Measurements from ENCODE around the gene MED13.

DNA sequence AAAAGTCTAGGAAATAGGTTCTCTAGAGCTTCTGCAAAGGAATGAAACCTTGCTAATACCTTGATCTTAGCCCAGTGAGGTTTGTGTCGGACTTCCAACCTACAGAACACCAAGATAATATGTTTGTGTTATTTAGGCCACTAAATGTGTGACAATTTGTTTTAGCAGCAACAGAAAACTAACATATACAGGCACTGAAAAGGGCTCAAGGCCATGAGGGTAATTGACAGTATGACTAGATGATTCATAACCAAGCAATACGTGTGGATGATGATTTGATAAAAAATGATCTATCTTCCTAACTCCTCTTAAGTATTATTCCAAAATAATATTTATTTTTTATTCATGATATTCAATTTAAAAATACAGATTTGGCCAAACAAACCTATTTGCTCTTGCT lies 27.7 kb upstream of the MED13 start:
- TF ChIP-seq, protein P1, sequence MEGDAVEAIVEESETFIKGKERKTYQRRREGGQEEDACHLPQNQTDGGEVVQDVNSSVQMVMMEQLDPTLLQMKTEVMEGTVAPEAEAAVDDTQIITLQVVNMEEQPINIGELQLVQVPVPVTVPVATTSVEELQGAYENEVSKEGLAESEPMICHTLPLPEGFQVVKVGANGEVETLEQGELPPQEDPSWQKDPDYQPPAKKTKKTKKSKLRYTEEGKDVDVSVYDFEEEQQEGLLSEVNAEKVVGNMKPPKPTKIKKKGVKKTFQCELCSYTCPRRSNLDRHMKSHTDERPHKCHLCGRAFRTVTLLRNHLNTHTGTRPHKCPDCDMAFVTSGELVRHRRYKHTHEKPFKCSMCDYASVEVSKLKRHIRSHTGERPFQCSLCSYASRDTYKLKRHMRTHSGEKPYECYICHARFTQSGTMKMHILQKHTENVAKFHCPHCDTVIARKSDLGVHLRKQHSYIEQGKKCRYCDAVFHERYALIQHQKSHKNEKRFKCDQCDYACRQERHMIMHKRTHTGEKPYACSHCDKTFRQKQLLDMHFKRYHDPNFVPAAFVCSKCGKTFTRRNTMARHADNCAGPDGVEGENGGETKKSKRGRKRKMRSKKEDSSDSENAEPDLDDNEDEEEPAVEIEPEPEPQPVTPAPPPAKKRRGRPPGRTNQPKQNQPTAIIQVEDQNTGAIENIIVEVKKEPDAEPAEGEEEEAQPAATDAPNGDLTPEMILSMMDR (conservative IDR thresholded peaks at IDR 0.05 in 1 of 2, IDR thresholded peaks at IDR 0.05 in 1 of 2; ENCODE audit: low read depth in 1 of 2, low read length in 2 of 2), result no peak
- no peak for TF ChIP-seq EZH2 (IDR thresholded peaks at IDR 0.05; ENCODE audit: low read length, missing control alignments)

Data from fibroblast of lung (primary cell).